ENCODE results near the gene NDUFV1. TPM values are rescaled to one million over a fixed set of nuclear protein-coding genes. Genes with fewer than 3 reads are reported as not detected.
"Not testable (repeated sequence)": the region's sequence is repeated elsewhere in the genome, so short reads cannot be mapped to it uniquely, and the experiment has no call there.

NDUFV1 gene
- polyA plus RNA-seq, 1 donor: 191 TPM

GRCh38 chr11:67659651-67660165 is 53.0 kb downstream of the NDUFV1 start:
- not testable (repeated sequence) for H3K36me3 ChIP-seq (ENCODE audit: control insufficient read depth, insufficient read depth, low read length); DNase-seq; H3K27ac ChIP-seq (ENCODE audit: low read length); H3K9me3 ChIP-seq (ENCODE audit: control insufficient read depth, low read depth, low read length); H3K27me3 ChIP-seq (ENCODE audit: control insufficient read depth, insufficient read depth, low read length); H3K4me1 ChIP-seq (ENCODE audit: control insufficient read depth, insufficient read depth, low read length); H3K4me3 ChIP-seq (ENCODE audit: low read length)
- WGBS (ENCODE audit: insufficient coverage, low lambda C conversion rate): no CpG with 5 or more reads among the region's 5 CpGs

- not testable (repeated sequence) for DNase-seq; H3K27ac ChIP-seq (ENCODE audit: low read length); H3K27me3 ChIP-seq (ENCODE audit: control insufficient read depth, insufficient read depth, low read length); H3K4me1 ChIP-seq (ENCODE audit: control insufficient read depth, insufficient read depth, low read length); H3K36me3 ChIP-seq (ENCODE audit: control insufficient read depth, insufficient read depth, low read length); H3K4me3 ChIP-seq (ENCODE audit: low read length); H3K9me3 ChIP-seq (ENCODE audit: control insufficient read depth, low read depth, low read length)
- no CpG with 5 or more reads among the region's 5 CpGs for WGBS (ENCODE audit: insufficient coverage, low lambda C conversion rate)
Measured at GRCh38 chr11:67660752-67661151, 54.0 kb downstream of the NDUFV1 start.

Other genes starting within 250 kb of the NDUFV1 start
- 9.6 TPM for gene CLCF1, start 233.3 kb upstream of the NDUFV1 start, polyA plus RNA-seq
- 22.1 TPM for gene RAD9A, start 214.9 kb upstream of the NDUFV1 start, polyA plus RNA-seq
- gene PPP1CA, start 205.1 kb upstream of the NDUFV1 start, polyA plus RNA-seq: 112 TPM
- gene TBC1D10C, start 202.9 kb upstream of the NDUFV1 start, polyA plus RNA-seq: 3.7 TPM
- 4.7 TPM for gene CARNS1, start 191.3 kb upstream of the NDUFV1 start, polyA plus RNA-seq
- 40.3 TPM for gene RPS6KB2, start 178.4 kb upstream of the NDUFV1 start, polyA plus RNA-seq
- 6.8 TPM for gene PTPRCAP, start 169.3 kb upstream of the NDUFV1 start, polyA plus RNA-seq
- gene CORO1B, start 163.5 kb upstream of the NDUFV1 start, polyA plus RNA-seq: 93.4 TPM
- not detected for gene GPR152, start 154.2 kb upstream of the NDUFV1 start, polyA plus RNA-seq
- gene CABP4, start 151.6 kb upstream of the NDUFV1 start, polyA plus RNA-seq: 0.90 TPM
- gene TMEM134, start 137.7 kb upstream of the NDUFV1 start, polyA plus RNA-seq: 63.0 TPM
- gene AIP, start 123.9 kb upstream of the NDUFV1 start, polyA plus RNA-seq: 48.0 TPM
- gene PITPNM1, start 101.6 kb upstream of the NDUFV1 start, polyA plus RNA-seq: 54.1 TPM
- 105 TPM for gene CDK2AP2, start 98.8 kb upstream of the NDUFV1 start, polyA plus RNA-seq
- 0.07 TPM for gene CABP2, start 83.5 kb upstream of the NDUFV1 start, polyA plus RNA-seq
- gene GSTP1, start 23.1 kb upstream of the NDUFV1 start, polyA plus RNA-seq: 848 TPM
- 14.6 TPM for gene NUDT8, start 23.0 kb downstream of the NDUFV1 start, polyA plus RNA-seq
- gene TBX10, start 32.8 kb downstream of the NDUFV1 start, polyA plus RNA-seq: 4.9 TPM
- 86.6 TPM for gene ACY3, start 43.8 kb downstream of the NDUFV1 start, polyA plus RNA-seq
- gene ALDH3B2, start 67.7 kb downstream of the NDUFV1 start, polyA plus RNA-seq: not detected